RWPE2 (cell line): ENCODE data around the gene CD164L2.

Source experiments
- ATAC-seq: fragments of 200-7000 bp; cut with Tn5 transposase; 3 replicates; pipeline ENCODE4 v1.9.1; 2021; ENCODE audit warnings: low read depth
- DNase-seq: peaks from one replicate; pipeline ENCODE4 v3.0.0-alpha.2; 2020; ENCODE audit warnings: low spot score
- H3K27ac ChIP-seq: fragments of 450-650 bp; 2 replicates; pipeline ENCODE4 v1.5.1; 2017; ENCODE audit warnings: mild to moderate bottlenecking; ENCODE audit not compliant: poor library complexity, severe bottlenecking
- H3K27me3 ChIP-seq: fragments of 250-450 bp; sonication (Bioruptor Pico); 2 replicates; pipeline ENCODE4 v1.5.1; 2021; ENCODE audit warnings: mild to moderate bottlenecking, moderate library complexity; ENCODE audit not compliant: insufficient read depth, poor library complexity, severe bottlenecking
- H3K36me3 ChIP-seq: fragments of 250-450 bp; sonication (Bioruptor Pico); 2 replicates; pipeline ENCODE4 v1.5.1; 2020; ENCODE audit warnings: low read depth, mild to moderate bottlenecking, moderate library complexity
- H3K4me1 ChIP-seq: fragments of 250-450 bp; sonication (Bioruptor Pico); 2 replicates; pipeline ENCODE4 v1.5.1; 2021; ENCODE audit warnings: mild to moderate bottlenecking, moderate library complexity; ENCODE audit not compliant: insufficient read depth, poor library complexity, severe bottlenecking
- H3K4me3 ChIP-seq: fragments of 250-450 bp; sonication (Bioruptor Pico); 2 replicates; pipeline ENCODE4 v1.5.1; 2021; ENCODE audit warnings: mild to moderate bottlenecking, moderate library complexity; ENCODE audit not compliant: severe bottlenecking
- H3K9me3 ChIP-seq: fragments of 250-450 bp; sonication (Bioruptor Pico); 2 replicates; pipeline ENCODE4 v1.5.1; 2021; ENCODE audit warnings: mild to moderate bottlenecking, moderate library complexity; ENCODE audit not compliant: severe bottlenecking
- CTCF ChIP-seq: fragments of 450-650 bp; IDR thresholded peaks from one replicate; pipeline ENCODE4 v1.5.1; 2017; ENCODE audit warnings: mild to moderate bottlenecking, moderate library complexity; ENCODE audit not compliant: poor library complexity, severe bottlenecking

Gene CD164L2

GRCh38 chr1:27349784-27350662 is 33.1 kb downstream of the CD164L2 start:
- H3K27me3 ChIP-seq, result no peaks in the 10 kb centered on the region
- no peak overlapping the region for H3K4me3 ChIP-seq
- no peaks in the 10 kb centered on the region for H3K9me3 ChIP-seq
- H3K4me1 ChIP-seq, result peaks cover 15% of the 10 kb centered on the region
- H3K36me3 ChIP-seq, result peaks cover 38% of the 10 kb centered on the region
- no peak overlapping the region for H3K27ac ChIP-seq
- DNase-seq (no peak), ATAC-seq (no peak)
- TF ChIP-seq CTCF, result no peak

GRCh38 chr1:27348861-27349783 is 34.0 kb downstream of the CD164L2 start:
- H3K9me3 ChIP-seq, result no peaks in the 10 kb centered on the region
- peaks cover 15% of the 10 kb centered on the region for H3K4me1 ChIP-seq
- no peaks in the 10 kb centered on the region for H3K27me3 ChIP-seq
- TF ChIP-seq CTCF, result no peak
- DNase-seq (no peak), ATAC-seq (peak; percentile 57)
- H3K4me3 ChIP-seq, result no peak overlapping the region
- no peak overlapping the region for H3K27ac ChIP-seq
- peaks cover 32% of the 10 kb centered on the region for H3K36me3 ChIP-seq

GRCh38 chr1:27346991-27347624 is 36.0 kb downstream of the CD164L2 start:
- no peak for ATAC-seq
- no peak for DNase-seq
- no peaks in the 10 kb centered on the region for H3K9me3 ChIP-seq
- H3K27ac ChIP-seq, result no peak overlapping the region
- peaks cover 18% of the 10 kb centered on the region for H3K36me3 ChIP-seq
- no peak for TF ChIP-seq CTCF
- H3K27me3 ChIP-seq, result no peaks in the 10 kb centered on the region
- no peak overlapping the region for H3K4me3 ChIP-seq
- peaks cover 21% of the 10 kb centered on the region for H3K4me1 ChIP-seq

- H3K4me1 ChIP-seq, result peaks cover 25% of the 10 kb centered on the region
- H3K27me3 ChIP-seq, result no peaks in the 10 kb centered on the region
- no peak overlapping the region for H3K27ac ChIP-seq
- H3K36me3 ChIP-seq, result peaks cover 18% of the 10 kb centered on the region
- H3K9me3 ChIP-seq, result no peaks in the 10 kb centered on the region
- no peak overlapping the region for H3K4me3 ChIP-seq
- TF ChIP-seq CTCF, result no peak
- ATAC-seq, result no peak
- no peak for DNase-seq
These were observed 36.8 kb downstream of the CD164L2 start for GRCh38 chr1:27346357-27346756.
